C4-2B (cell line): Measurements from ENCODE around the gene TMEM86B.

Source experiments
- CTCF ChIP-seq: fragments of 450-650 bp; conservative IDR thresholded peaks from 2 replicates; pipeline ENCODE4 v1.5.1; 2017; ENCODE audit warnings: mild to moderate bottlenecking
- ZFX ChIP-seq: fragments of 450-650 bp; IDR thresholded peaks from 2 replicates; pipeline ENCODE4 v1.6.1; 2017

DNA sequence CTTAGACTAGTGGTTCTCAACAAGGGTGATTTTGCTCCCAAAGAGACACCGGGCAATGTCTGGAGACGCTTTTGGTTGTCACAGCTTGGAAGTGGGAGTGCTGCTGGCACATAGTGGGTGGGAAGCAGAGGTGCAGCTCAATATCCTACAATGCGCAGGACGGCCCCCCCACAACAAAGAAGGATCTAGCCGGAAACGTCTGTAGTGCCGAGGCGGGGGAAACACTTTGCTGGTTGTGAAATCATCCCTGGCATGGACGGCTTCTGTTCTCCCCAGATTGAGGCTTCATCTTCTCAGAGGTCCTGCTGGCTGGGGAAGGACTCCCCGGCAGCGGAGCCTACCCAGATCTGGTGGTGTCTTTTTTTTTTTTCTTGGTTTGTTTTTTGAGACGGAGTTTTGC lies 35.1 kb downstream of the TMEM86B start:
- no peak for TF ChIP-seq CTCF
- TF ChIP-seq ZFX = no peak
